WTC11 (cell line): ENCODE results near the gene NFIA. TPM values are rescaled to one million over a fixed set of nuclear protein-coding genes. Genes with fewer than 3 reads are reported as not detected.

Source experiments
- ATAC-seq: fragments of 200-7000 bp; cut with Tn5 transposase; 2 replicates; pipeline ENCODE4 v1.10.0; 2021; ENCODE audit warnings: mild to moderate bottlenecking, moderate library complexity
- CTCF ChIA-PET: fragments of 300-600 bp; sonication (Branson Sonifier 250); formaldehyde crosslinking; loops from one replicate; lab custom pipeline; 2021; ENCODE audit warnings: antibody characterized with exemption; lab: Charles Lee
- POLR2A ChIA-PET: fragments of 350-600 bp; sonication (Branson Sonifier 250); formaldehyde crosslinking; loops from one replicate; lab custom pipeline; 2021; ENCODE audit warnings: antibody characterized with exemption; lab: Charles Lee
- DNase-seq: peaks from one replicate; pipeline ENCODE4 v3.0.0; 2021; ENCODE audit warnings: low spot score
- H3K27ac Mint-ChIP-seq: 2 replicates; pipeline ENCODE4 v1.8.0; 2021; ENCODE audit warnings: mixed read lengths
- H3K27me3 Mint-ChIP-seq: 2 replicates; pipeline ENCODE4 v1.8.0; 2021; ENCODE audit warnings: low read depth, mild to moderate bottlenecking, moderate library complexity, mixed read lengths
- H3K36me3 Mint-ChIP-seq: 2 replicates; pipeline ENCODE4 v1.8.0; 2021; ENCODE audit warnings: mixed read lengths
- H3K4me1 Mint-ChIP-seq: 2 replicates; pipeline ENCODE4 v1.8.0; 2022; ENCODE audit warnings: mixed read lengths
- H3K4me3 Mint-ChIP-seq: 2 replicates; pipeline ENCODE4 v1.8.0; 2021; ENCODE audit warnings: mild to moderate bottlenecking, moderate library complexity, mixed read lengths
- H3K9me3 Mint-ChIP-seq: 2 replicates; pipeline ENCODE4 v1.8.0; 2021; ENCODE audit warnings: mixed read lengths
- AFF4 ChIP-seq: sonication (generic); formaldehyde crosslinking; IDR thresholded peaks from 2 replicates; pipeline ENCODE4 v1.8.1; 2023; ENCODE audit warnings: mild to moderate bottlenecking, missing genetic modification reagents, borderline replicate concordance
- EMX1 ChIP-seq: fragments of 250-450 bp; sonication (Bioruptor Pico); IDR thresholded peaks from 2 replicates; pipeline ENCODE4 v1.8.0; 2021; ENCODE audit warnings: mild to moderate bottlenecking
- ESRRA ChIP-seq: sonication (generic); formaldehyde crosslinking; IDR thresholded peaks from 2 replicates; pipeline ENCODE4 v1.8.1; 2022; ENCODE audit warnings: mild to moderate bottlenecking, missing genetic modification reagents, borderline replicate concordance
- IRF2 ChIP-seq: sonication (generic); formaldehyde crosslinking; IDR thresholded peaks from 2 replicates; pipeline ENCODE4 v1.8.0; 2022; ENCODE audit warnings: low read depth, missing genetic modification reagents, borderline replicate concordance
- NFATC4 ChIP-seq: fragments of 250-450 bp; sonication (Bioruptor Pico); IDR thresholded peaks from 2 replicates; pipeline ENCODE4 v1.9.0; 2021; ENCODE audit warnings: mild to moderate bottlenecking
- NR3C1 ChIP-seq: sonication (generic); formaldehyde crosslinking; conservative IDR thresholded peaks from 2 replicates; pipeline ENCODE4 v1.8.1; 2023; ENCODE audit warnings: low read depth, mild to moderate bottlenecking, missing genetic modification reagents
- STAT6 ChIP-seq: sonication (generic); formaldehyde crosslinking; conservative IDR thresholded peaks from 2 replicates; pipeline ENCODE4 v1.8.1; 2023; ENCODE audit warnings: mild to moderate bottlenecking, low read depth, missing genetic modification reagents, moderate library complexity
- ZNF121 ChIP-seq: sonication (generic); formaldehyde crosslinking; IDR thresholded peaks from 2 replicates; pipeline ENCODE4 v1.8.0; 2023; ENCODE audit warnings: missing genetic modification reagents
- ZNF232 ChIP-seq: sonication (generic); formaldehyde crosslinking; IDR thresholded peaks from 2 replicates; pipeline ENCODE4 v1.8.0; 2022; ENCODE audit warnings: mild to moderate bottlenecking, missing genetic modification reagents
- total RNA-seq: library from RNA; stranded (reverse); gene quantifications from 3 replicates; pipeline ENCODE4 v1.2.3, GENCODE V29; 2021
- TF ChIP-seq, protein P1 (sequence below): sonication (generic); formaldehyde crosslinking; IDR thresholded peaks from 2 replicates; pipeline ENCODE4 v1.8.1; 2023; ENCODE audit warnings: mild to moderate bottlenecking, missing genetic modification reagents
- TF ChIP-seq, protein P2 (sequence below): sonication (generic); formaldehyde crosslinking; IDR thresholded peaks from 2 replicates; pipeline ENCODE4 v1.8.0; 2023; ENCODE audit warnings: mild to moderate bottlenecking, missing genetic modification reagents
- TF ChIP-seq, protein P3 (sequence below): fragments of 250-450 bp; sonication (Bioruptor Pico); IDR thresholded peaks from 2 replicates; pipeline ENCODE4 v1.9.0; 2021; ENCODE audit warnings: mild to moderate bottlenecking, borderline replicate concordance

NFIA gene
- total RNA-seq, 1 experiment from 2014 or later = 16.7 TPM

GRCh38 chr1:61208172-61208571 is 125.8 kb downstream of the NFIA start:
- ChIA-PET CTCF (interaction anchor here (0.6 to 0.9 kb wide), 5 partner anchors 13 to 475 kb away, joined by 3 to 5 read pairs (median 3); no protein-coding TSS in a partner anchor), POLR2A (no interaction called here)
- Mint-ChIP-seq H3K9me3 (no peaks in the 10 kb centered on the region), H3K27me3 (no peaks in the 10 kb centered on the region), H3K4me3 (no peak overlapping the region), H3K36me3 (no peaks in the 10 kb centered on the region), H3K27ac (no peak overlapping the region), H3K4me1 (peaks cover 12% of the 10 kb centered on the region)
- ATAC-seq = no peak
- no peak for DNase-seq
- no peak for TF ChIP-seq EMX1 (CRISPR knock-in tag)
- TF ChIP-seq STAT6 (CRISPR knock-in tag) = no peak
- TF ChIP-seq AFF4 (CRISPR knock-in tag) = no peak
- TF ChIP-seq, protein P1, sequence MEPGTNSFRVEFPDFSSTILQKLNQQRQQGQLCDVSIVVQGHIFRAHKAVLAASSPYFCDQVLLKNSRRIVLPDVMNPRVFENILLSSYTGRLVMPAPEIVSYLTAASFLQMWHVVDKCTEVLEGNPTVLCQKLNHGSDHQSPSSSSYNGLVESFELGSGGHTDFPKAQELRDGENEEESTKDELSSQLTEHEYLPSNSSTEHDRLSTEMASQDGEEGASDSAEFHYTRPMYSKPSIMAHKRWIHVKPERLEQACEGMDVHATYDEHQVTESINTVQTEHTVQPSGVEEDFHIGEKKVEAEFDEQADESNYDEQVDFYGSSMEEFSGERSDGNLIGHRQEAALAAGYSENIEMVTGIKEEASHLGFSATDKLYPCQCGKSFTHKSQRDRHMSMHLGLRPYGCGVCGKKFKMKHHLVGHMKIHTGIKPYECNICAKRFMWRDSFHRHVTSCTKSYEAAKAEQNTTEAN = no peak
- no peak for TF ChIP-seq ZNF121 (CRISPR knock-in tag)
- no peak for TF ChIP-seq NR3C1
- TF ChIP-seq ESRRA (CRISPR knock-in tag) = no peak
- TF ChIP-seq IRF2 (CRISPR knock-in tag) = no peak
- TF ChIP-seq, protein P2, sequence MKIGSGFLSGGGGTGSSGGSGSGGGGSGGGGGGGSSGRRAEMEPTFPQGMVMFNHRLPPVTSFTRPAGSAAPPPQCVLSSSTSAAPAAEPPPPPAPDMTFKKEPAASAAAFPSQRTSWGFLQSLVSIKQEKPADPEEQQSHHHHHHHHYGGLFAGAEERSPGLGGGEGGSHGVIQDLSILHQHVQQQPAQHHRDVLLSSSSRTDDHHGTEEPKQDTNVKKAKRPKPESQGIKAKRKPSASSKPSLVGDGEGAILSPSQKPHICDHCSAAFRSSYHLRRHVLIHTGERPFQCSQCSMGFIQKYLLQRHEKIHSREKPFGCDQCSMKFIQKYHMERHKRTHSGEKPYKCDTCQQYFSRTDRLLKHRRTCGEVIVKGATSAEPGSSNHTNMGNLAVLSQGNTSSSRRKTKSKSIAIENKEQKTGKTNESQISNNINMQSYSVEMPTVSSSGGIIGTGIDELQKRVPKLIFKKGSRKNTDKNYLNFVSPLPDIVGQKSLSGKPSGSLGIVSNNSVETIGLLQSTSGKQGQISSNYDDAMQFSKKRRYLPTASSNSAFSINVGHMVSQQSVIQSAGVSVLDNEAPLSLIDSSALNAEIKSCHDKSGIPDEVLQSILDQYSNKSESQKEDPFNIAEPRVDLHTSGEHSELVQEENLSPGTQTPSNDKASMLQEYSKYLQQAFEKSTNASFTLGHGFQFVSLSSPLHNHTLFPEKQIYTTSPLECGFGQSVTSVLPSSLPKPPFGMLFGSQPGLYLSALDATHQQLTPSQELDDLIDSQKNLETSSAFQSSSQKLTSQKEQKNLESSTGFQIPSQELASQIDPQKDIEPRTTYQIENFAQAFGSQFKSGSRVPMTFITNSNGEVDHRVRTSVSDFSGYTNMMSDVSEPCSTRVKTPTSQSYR (CRISPR knock-in tag) = no peak
- TF ChIP-seq ZNF232 (CRISPR knock-in tag) = no peak
- TF ChIP-seq, protein P3, sequence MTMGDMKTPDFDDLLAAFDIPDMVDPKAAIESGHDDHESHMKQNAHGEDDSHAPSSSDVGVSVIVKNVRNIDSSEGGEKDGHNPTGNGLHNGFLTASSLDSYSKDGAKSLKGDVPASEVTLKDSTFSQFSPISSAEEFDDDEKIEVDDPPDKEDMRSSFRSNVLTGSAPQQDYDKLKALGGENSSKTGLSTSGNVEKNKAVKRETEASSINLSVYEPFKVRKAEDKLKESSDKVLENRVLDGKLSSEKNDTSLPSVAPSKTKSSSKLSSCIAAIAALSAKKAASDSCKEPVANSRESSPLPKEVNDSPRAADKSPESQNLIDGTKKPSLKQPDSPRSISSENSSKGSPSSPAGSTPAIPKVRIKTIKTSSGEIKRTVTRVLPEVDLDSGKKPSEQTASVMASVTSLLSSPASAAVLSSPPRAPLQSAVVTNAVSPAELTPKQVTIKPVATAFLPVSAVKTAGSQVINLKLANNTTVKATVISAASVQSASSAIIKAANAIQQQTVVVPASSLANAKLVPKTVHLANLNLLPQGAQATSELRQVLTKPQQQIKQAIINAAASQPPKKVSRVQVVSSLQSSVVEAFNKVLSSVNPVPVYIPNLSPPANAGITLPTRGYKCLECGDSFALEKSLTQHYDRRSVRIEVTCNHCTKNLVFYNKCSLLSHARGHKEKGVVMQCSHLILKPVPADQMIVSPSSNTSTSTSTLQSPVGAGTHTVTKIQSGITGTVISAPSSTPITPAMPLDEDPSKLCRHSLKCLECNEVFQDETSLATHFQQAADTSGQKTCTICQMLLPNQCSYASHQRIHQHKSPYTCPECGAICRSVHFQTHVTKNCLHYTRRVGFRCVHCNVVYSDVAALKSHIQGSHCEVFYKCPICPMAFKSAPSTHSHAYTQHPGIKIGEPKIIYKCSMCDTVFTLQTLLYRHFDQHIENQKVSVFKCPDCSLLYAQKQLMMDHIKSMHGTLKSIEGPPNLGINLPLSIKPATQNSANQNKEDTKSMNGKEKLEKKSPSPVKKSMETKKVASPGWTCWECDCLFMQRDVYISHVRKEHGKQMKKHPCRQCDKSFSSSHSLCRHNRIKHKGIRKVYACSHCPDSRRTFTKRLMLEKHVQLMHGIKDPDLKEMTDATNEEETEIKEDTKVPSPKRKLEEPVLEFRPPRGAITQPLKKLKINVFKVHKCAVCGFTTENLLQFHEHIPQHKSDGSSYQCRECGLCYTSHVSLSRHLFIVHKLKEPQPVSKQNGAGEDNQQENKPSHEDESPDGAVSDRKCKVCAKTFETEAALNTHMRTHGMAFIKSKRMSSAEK (CRISPR knock-in tag) = no peak
- no peak for TF ChIP-seq NFATC4 (CRISPR knock-in tag)
